WTC11 (cell line): ENCODE data around the gene DPF1. TPM values are rescaled to one million over a fixed set of nuclear protein-coding genes. Genes with fewer than 3 reads are reported as not detected.
A peak's percentile ranks its signal among the peaks of the same experiment; 100 is the strongest.

Source experiments
- ATAC-seq: fragments of 200-7000 bp; cut with Tn5 transposase; 2 replicates; pipeline ENCODE4 v1.10.0; 2021; ENCODE audit warnings: mild to moderate bottlenecking, moderate library complexity
- CTCF ChIA-PET: fragments of 300-600 bp; sonication (Branson Sonifier 250); formaldehyde crosslinking; loops from one replicate; lab custom pipeline; 2021; ENCODE audit warnings: antibody characterized with exemption; lab: Charles Lee
- POLR2A ChIA-PET: fragments of 350-600 bp; sonication (Branson Sonifier 250); formaldehyde crosslinking; loops from one replicate; lab custom pipeline; 2021; ENCODE audit warnings: antibody characterized with exemption; lab: Charles Lee
- DNase-seq: peaks from one replicate; pipeline ENCODE4 v3.0.0; 2021; ENCODE audit warnings: low spot score
- H3K27ac Mint-ChIP-seq: 2 replicates; pipeline ENCODE4 v1.8.0; 2021; ENCODE audit warnings: mixed read lengths
- H3K27me3 Mint-ChIP-seq: 2 replicates; pipeline ENCODE4 v1.8.0; 2021; ENCODE audit warnings: low read depth, mild to moderate bottlenecking, moderate library complexity, mixed read lengths
- H3K36me3 Mint-ChIP-seq: 2 replicates; pipeline ENCODE4 v1.8.0; 2021; ENCODE audit warnings: mixed read lengths
- H3K4me1 Mint-ChIP-seq: 2 replicates; pipeline ENCODE4 v1.8.0; 2022; ENCODE audit warnings: mixed read lengths
- H3K4me3 Mint-ChIP-seq: 2 replicates; pipeline ENCODE4 v1.8.0; 2021; ENCODE audit warnings: mild to moderate bottlenecking, moderate library complexity, mixed read lengths
- H3K9me3 Mint-ChIP-seq: 2 replicates; pipeline ENCODE4 v1.8.0; 2021; ENCODE audit warnings: mixed read lengths
- ARID4B ChIP-seq: sonication (generic); formaldehyde crosslinking; IDR thresholded peaks from 2 replicates; pipeline ENCODE4 v1.8.0; 2023; ENCODE audit warnings: missing genetic modification reagents, mild to moderate bottlenecking, borderline replicate concordance
- E2F1 ChIP-seq: sonication (generic); formaldehyde crosslinking; IDR thresholded peaks from 2 replicates; pipeline ENCODE4 v1.8.0; 2022; ENCODE audit warnings: mild to moderate bottlenecking, missing genetic modification reagents
- ELF4 ChIP-seq: sonication (generic); formaldehyde crosslinking; IDR thresholded peaks from 2 replicates; pipeline ENCODE4 v1.8.1; 2022; ENCODE audit warnings: low read depth, mild to moderate bottlenecking, moderate library complexity, missing genetic modification reagents
- FOXJ3 ChIP-seq: sonication (generic); formaldehyde crosslinking; IDR thresholded peaks from 2 replicates; pipeline ENCODE4 v1.9.0; 2021; ENCODE audit warnings: missing genetic modification reagents, mild to moderate bottlenecking, borderline replicate concordance
- FOXK1 ChIP-seq: sonication (generic); formaldehyde crosslinking; IDR thresholded peaks from 2 replicates; pipeline ENCODE4 v1.8.0; 2022; ENCODE audit warnings: mild to moderate bottlenecking, moderate library complexity, missing genetic modification reagents
- FOXP4 ChIP-seq: sonication (generic); formaldehyde crosslinking; IDR thresholded peaks from 2 replicates; pipeline ENCODE4 v1.8.0; 2022; ENCODE audit warnings: mild to moderate bottlenecking, missing genetic modification reagents
- GTF2I ChIP-seq: fragments of 250-450 bp; sonication (Bioruptor Pico); conservative IDR thresholded peaks from 2 replicates; pipeline ENCODE4 v1.4.0; 2021; ENCODE audit warnings: mild to moderate bottlenecking
- KAT7 ChIP-seq: sonication (generic); formaldehyde crosslinking; IDR thresholded peaks from 2 replicates; pipeline ENCODE4 v1.8.1; 2023; ENCODE audit warnings: missing genetic modification reagents, mild to moderate bottlenecking, borderline replicate concordance
- NFE2L1 ChIP-seq: sonication (generic); formaldehyde crosslinking; IDR thresholded peaks from 2 replicates; pipeline ENCODE4 v1.8.1; 2023; ENCODE audit warnings: missing genetic modification reagents
- NR3C1 ChIP-seq: sonication (generic); formaldehyde crosslinking; conservative IDR thresholded peaks from 2 replicates; pipeline ENCODE4 v1.8.1; 2023; ENCODE audit warnings: low read depth, mild to moderate bottlenecking, missing genetic modification reagents
- OVOL2 ChIP-seq: fragments of 250-450 bp; sonication (Bioruptor Pico); IDR thresholded peaks from 2 replicates; pipeline ENCODE4 v1.9.0; 2021; ENCODE audit warnings: mild to moderate bottlenecking, borderline replicate concordance
- RORB ChIP-seq: fragments of 250-450 bp; sonication (Bioruptor Pico); IDR thresholded peaks from 2 replicates; pipeline ENCODE4 v1.9.0; 2021; ENCODE audit warnings: mild to moderate bottlenecking
- STAT6 ChIP-seq: sonication (generic); formaldehyde crosslinking; conservative IDR thresholded peaks from 2 replicates; pipeline ENCODE4 v1.8.1; 2023; ENCODE audit warnings: mild to moderate bottlenecking, low read depth, missing genetic modification reagents, moderate library complexity
- TEAD1 ChIP-seq: sonication (generic); formaldehyde crosslinking; IDR thresholded peaks from 2 replicates; pipeline ENCODE4 v1.8.0; 2022; ENCODE audit warnings: mild to moderate bottlenecking, missing genetic modification reagents
- TEAD4 ChIP-seq: sonication (generic); formaldehyde crosslinking; IDR thresholded peaks from 2 replicates; pipeline ENCODE4 v1.8.0; 2022; ENCODE audit warnings: mild to moderate bottlenecking, missing genetic modification reagents
- TP53 ChIP-seq: sonication (generic); formaldehyde crosslinking; IDR thresholded peaks from 2 replicates; pipeline ENCODE4 v1.8.1; 2023; ENCODE audit warnings: mild to moderate bottlenecking, missing genetic modification reagents
- ZBTB21 ChIP-seq: sonication (generic); formaldehyde crosslinking; IDR thresholded peaks from 2 replicates; pipeline ENCODE4 v1.8.1; 2023; ENCODE audit warnings: mild to moderate bottlenecking, missing genetic modification reagents, borderline replicate concordance
- ZNF317 ChIP-seq: sonication (generic); formaldehyde crosslinking; IDR thresholded peaks from 2 replicates; pipeline ENCODE4 v1.8.1; 2023; ENCODE audit warnings: low read depth, mild to moderate bottlenecking, moderate library complexity, missing genetic modification reagents, borderline replicate concordance
- ZNF425 ChIP-seq: fragments of 250-450 bp; sonication (Bioruptor Pico); conservative IDR thresholded peaks from 2 replicates; pipeline ENCODE4 v1.9.0; 2021; ENCODE audit warnings: mild to moderate bottlenecking
- ZNF512 ChIP-seq: sonication (generic); formaldehyde crosslinking; IDR thresholded peaks from 2 replicates; pipeline ENCODE4 v1.8.1; 2022; ENCODE audit warnings: missing genetic modification reagents, borderline replicate concordance
- ZNF671 ChIP-seq: fragments of 250-450 bp; sonication (Bioruptor Pico); IDR thresholded peaks from 2 replicates; pipeline ENCODE4 v1.8.0; 2021; ENCODE audit warnings: mild to moderate bottlenecking
- total RNA-seq: library from RNA; stranded (reverse); gene quantifications from 3 replicates; pipeline ENCODE4 v1.2.3, GENCODE V29; 2021

DPF1 gene
- total RNA-seq, 1 experiment from 2014 or later: 6.8 TPM

- TF ChIP-seq ZNF425 (CRISPR knock-in tag) (no peak), ARID4B (CRISPR knock-in tag) (no peak), FOXP4 (no peak), KAT7 (CRISPR knock-in tag) (no peak)
These were observed 24.4 kb upstream of the DPF1 start (continued) for GRCh38 chr19:38248421-38248820.

GRCh38 chr19:38247734-38248268 is 23.8 kb upstream of the DPF1 start:
- no peak overlapping the region for H3K27ac Mint-ChIP-seq
- no peaks in the 10 kb centered on the region for H3K9me3 Mint-ChIP-seq

GRCh38 chr19:38247126-38247525 is 23.1 kb upstream of the DPF1 start:
- no peak overlapping the region for H3K4me3 Mint-ChIP-seq
- no peaks in the 10 kb centered on the region for H3K36me3 Mint-ChIP-seq
- ChIA-PET POLR2A (no interaction called here), CTCF (interaction anchor here (0.6 to 7.9 kb wide), 4 partner anchors 9 to 105 kb away, joined by 4 to 100 read pairs (median 25); partner anchors contain the start of gene PPP1R14A)
- ATAC-seq: no peak
- no peaks in the 10 kb centered on the region for H3K9me3 Mint-ChIP-seq
- H3K27me3 Mint-ChIP-seq: peaks cover 2% of the 10 kb centered on the region; the same call in 1 of the 2 replicates
- no peak for DNase-seq
- H3K27ac Mint-ChIP-seq: no peak overlapping the region
- peaks cover 29% of the 10 kb centered on the region for H3K4me1 Mint-ChIP-seq
- TF ChIP-seq FOXK1 (no peak), ZBTB21 (CRISPR knock-in tag) (no peak), STAT6 (CRISPR knock-in tag) (no peak), TEAD4 (CRISPR knock-in tag) (no peak), ZNF512 (no peak), TEAD1 (CRISPR knock-in tag) (no peak), RORB (CRISPR knock-in tag) (no peak), FOXJ3 (no peak), ZNF671 (CRISPR knock-in tag) (no peak), E2F1 (CRISPR knock-in tag) (no peak), ZNF317 (CRISPR knock-in tag) (no peak), NFE2L1 (CRISPR knock-in tag) (no peak), OVOL2 (CRISPR knock-in tag) (no peak)

More at GRCh38 chr19:38247734-38248268, 23.8 kb upstream of the DPF1 start:
- ChIA-PET CTCF (interaction anchor here (0.6 to 7.9 kb wide), 2 partner anchors 8 to 39 kb away, joined by 4 to 100 read pairs; partner anchors contain the start of gene PPP1R14A), POLR2A (no interaction called here)
- Mint-ChIP-seq H3K4me1 (peaks cover 36% of the 10 kb centered on the region), H3K27me3 (peaks cover 2% of the 10 kb centered on the region; the same call in 1 of the 2 replicates), H3K4me3 (no peak overlapping the region), H3K36me3 (no peaks in the 10 kb centered on the region)
- DNase-seq (no peak), ATAC-seq (no peak)
- TF ChIP-seq GTF2I (CRISPR knock-in tag) (peak; percentile 73; the same call in 1 of the 2 replicates), ELF4 (CRISPR knock-in tag) (no peak), TP53 (CRISPR knock-in tag) (no peak), NR3C1 (CRISPR knock-in tag) (no peak)
